MG63 (cell line): Measurements from ENCODE around the gene TRHDE. TPM values are rescaled to one million over a fixed set of nuclear protein-coding genes. Genes with fewer than 3 reads are reported as not detected.
"Not testable (repeated sequence)": the region's sequence is repeated elsewhere in the genome, so short reads cannot be mapped to it uniquely, and the experiment has no call there.

ENCODE experiments used
- DNase-seq: peaks from one replicate; pipeline ENCODE4 v3.0.0-alpha.2; 2020
- H3K27me3 ChIP-seq: fragments of 250-450 bp; sonication (Bioruptor Pico); 2 replicates; pipeline ENCODE4 v1.5.1; 2020; ENCODE audit warnings: mild to moderate bottlenecking, moderate library complexity
- H3K36me3 ChIP-seq: fragments of 250-450 bp; sonication (Bioruptor Pico); 2 replicates; pipeline ENCODE4 v1.5.1; 2020; ENCODE audit warnings: mild to moderate bottlenecking, moderate library complexity
- H3K4me3 ChIP-seq: fragments of 250-450 bp; sonication (Bioruptor Pico); 2 replicates; pipeline ENCODE4 v1.5.1; 2020; ENCODE audit warnings: mild to moderate bottlenecking, moderate library complexity
- H3K9me3 ChIP-seq: fragments of 250-450 bp; sonication (Bioruptor Pico); 2 replicates; pipeline ENCODE4 v1.5.1; 2020; ENCODE audit warnings: mild to moderate bottlenecking, moderate library complexity
- total RNA-seq: library from RNA; depleted of rRNA; stranded (reverse); fragments of >200 nt; shearing (Covaris generic); gene quantifications from 2 replicates; pipeline ENCODE4 v1.2.3, GENCODE V29; 2014; ENCODE audit warnings: low replicate concordance

The TRHDE gene
- total RNA-seq, 1 experiment from 2014 or later: 5.0 TPM

GRCh38 chr12:72505227-72505626, 233.1 kb downstream of the TRHDE start:
- Histone ChIP-seq H3K4me3 (no peak overlapping the region), H3K27me3 (no peaks in the 10 kb centered on the region), H3K36me3 (no peaks in the 10 kb centered on the region), H3K9me3 (peaks cover 1% of the 10 kb centered on the region; the same call in 1 of the 2 replicates)
- no peak for DNase-seq

GRCh38 chr12:72509891-72510290, 237.7 kb downstream of the TRHDE start:
- DNase-seq: no peak
- no peaks in the 10 kb centered on the region for H3K27me3 ChIP-seq

GRCh38 chr12:72510772-72511171, 238.6 kb downstream of the TRHDE start:
- no peak for DNase-seq
- H3K36me3 ChIP-seq: no peaks in the 10 kb centered on the region
- no peaks in the 10 kb centered on the region for H3K27me3 ChIP-seq
- no peak overlapping the region for H3K4me3 ChIP-seq
- no peaks in the 10 kb centered on the region for H3K9me3 ChIP-seq

More at GRCh38 chr12:72509891-72510290, 237.7 kb downstream of the TRHDE start:
- H3K9me3 ChIP-seq: no peaks in the 10 kb centered on the region
- no peak overlapping the region for H3K4me3 ChIP-seq
- H3K36me3 ChIP-seq: no peaks in the 10 kb centered on the region

GRCh38 chr12:72511498-72511897, 239.3 kb downstream of the TRHDE start:
- DNase-seq: no peak
- H3K4me3 ChIP-seq: no peak overlapping the region
- H3K27me3 ChIP-seq: no peaks in the 10 kb centered on the region
- H3K36me3 ChIP-seq: no peaks in the 10 kb centered on the region
- H3K9me3 ChIP-seq: no peaks in the 10 kb centered on the region

- Histone ChIP-seq H3K36me3 (no peaks in the 10 kb centered on the region), H3K4me3 (no peak overlapping the region), H3K9me3 (no peaks in the 10 kb centered on the region), H3K27me3 (no peaks in the 10 kb centered on the region)
- no peak for DNase-seq
Measured at GRCh38 chr12:72511906-72512305, 239.7 kb downstream of the TRHDE start.

- not testable (repeated sequence) for H3K27me3 ChIP-seq, H3K36me3 ChIP-seq, DNase-seq, H3K4me3 ChIP-seq, H3K9me3 ChIP-seq
Measured at GRCh38 chr12:72520044-72520678, 248.0 kb downstream of the TRHDE start.

- no peaks in the 10 kb centered on the region for H3K9me3 ChIP-seq
- no peaks in the 10 kb centered on the region for H3K36me3 ChIP-seq
- DNase-seq: no peak
- no peak overlapping the region for H3K4me3 ChIP-seq
- no peaks in the 10 kb centered on the region for H3K27me3 ChIP-seq
Measured at GRCh38 chr12:72521326-72521725, 249.2 kb downstream of the TRHDE start.

- Histone ChIP-seq H3K36me3 (no peaks in the 10 kb centered on the region), H3K4me3 (no peak overlapping the region), H3K27me3 (no peaks in the 10 kb centered on the region), H3K9me3 (no peaks in the 10 kb centered on the region)
- no peak for DNase-seq
Measured at GRCh38 chr12:72522411-72522810, 250.2 kb downstream of the TRHDE start.

GRCh38 chr12:72523754-72524153, 251.6 kb downstream of the TRHDE start:
- H3K4me3 ChIP-seq: no peak overlapping the region
- H3K9me3 ChIP-seq: no peaks in the 10 kb centered on the region
- DNase-seq: no peak
- H3K27me3 ChIP-seq: no peaks in the 10 kb centered on the region
- no peaks in the 10 kb centered on the region for H3K36me3 ChIP-seq

- Histone ChIP-seq H3K4me3 (no peak overlapping the region), H3K36me3 (no peaks in the 10 kb centered on the region), H3K9me3 (no peaks in the 10 kb centered on the region), H3K27me3 (no peaks in the 10 kb centered on the region)
- no peak for DNase-seq
Measured at GRCh38 chr12:72535212-72535990, 263.2 kb downstream of the TRHDE start.

- H3K9me3 ChIP-seq: no peaks in the 10 kb centered on the region
- no peaks in the 10 kb centered on the region for H3K27me3 ChIP-seq
- no peaks in the 10 kb centered on the region for H3K36me3 ChIP-seq
- H3K4me3 ChIP-seq: no peak overlapping the region
- DNase-seq: no peak
Measured at GRCh38 chr12:72540811-72541210, 268.6 kb downstream of the TRHDE start.

- no peaks in the 10 kb centered on the region for H3K27me3 ChIP-seq
- no peaks in the 10 kb centered on the region for H3K9me3 ChIP-seq
- DNase-seq: no peak
- H3K4me3 ChIP-seq: no peak overlapping the region
- H3K36me3 ChIP-seq: no peaks in the 10 kb centered on the region
Measured at GRCh38 chr12:72543777-72544467, 271.8 kb downstream of the TRHDE start.

GRCh38 chr12:72546106-72546505, 273.9 kb downstream of the TRHDE start:
- DNase-seq: no peak
- Histone ChIP-seq H3K36me3 (no peaks in the 10 kb centered on the region), H3K4me3 (no peak overlapping the region), H3K9me3 (no peaks in the 10 kb centered on the region), H3K27me3 (no peaks in the 10 kb centered on the region)

- no peak overlapping the region for H3K4me3 ChIP-seq
- H3K36me3 ChIP-seq: no peaks in the 10 kb centered on the region
- no peaks in the 10 kb centered on the region for H3K27me3 ChIP-seq
- no peaks in the 10 kb centered on the region for H3K9me3 ChIP-seq
- no peak for DNase-seq
Measured at GRCh38 chr12:72547573-72547972, 275.4 kb downstream of the TRHDE start.

- DNase-seq: no peak
- Histone ChIP-seq H3K27me3 (no peaks in the 10 kb centered on the region), H3K9me3 (no peaks in the 10 kb centered on the region), H3K4me3 (no peak overlapping the region), H3K36me3 (no peaks in the 10 kb centered on the region)
Measured at GRCh38 chr12:72549184-72549583, 277.0 kb downstream of the TRHDE start.

- H3K27me3 ChIP-seq: no peaks in the 10 kb centered on the region
- no peaks in the 10 kb centered on the region for H3K9me3 ChIP-seq
- H3K36me3 ChIP-seq: no peaks in the 10 kb centered on the region
- no peak overlapping the region for H3K4me3 ChIP-seq
- DNase-seq: peak; percentile 5
Measured at GRCh38 chr12:72560003-72560769, 288.0 kb downstream of the TRHDE start.

GRCh38 chr12:72570601-72571000, 298.4 kb downstream of the TRHDE start:
- H3K27me3 ChIP-seq: no peaks in the 10 kb centered on the region
- DNase-seq: no peak
- no peaks in the 10 kb centered on the region for H3K9me3 ChIP-seq
- no peak overlapping the region for H3K4me3 ChIP-seq
- no peaks in the 10 kb centered on the region for H3K36me3 ChIP-seq
